Fibroblast of villous mesenchyme (primary cell): Measurements from ENCODE around the gene ESPN. TPM values are rescaled to one million over a fixed set of nuclear protein-coding genes. Genes with fewer than 3 reads are reported as not detected.
"Not testable (repeated sequence)": the region's sequence is repeated elsewhere in the genome, so short reads cannot be mapped to it uniquely, and the experiment has no call there.

Experiments
- DNase-seq: peaks from one replicate; pipeline ENCODE4 v3.0.0-alpha.2; 2010; ENCODE audit warnings: low read depth
- H3K4me3 ChIP-seq: 2 replicates; pipeline ENCODE4 v1.5.1; 2011; ENCODE audit warnings: low read depth, mild to moderate bottlenecking, low read length
- total RNA-seq: library from RNA; depleted of rRNA; stranded (reverse); fragments of >200 nt; gene quantifications from 2 replicates; pipeline ENCODE4 v1.2.3, GENCODE V29; 2012
- TF ChIP-seq, protein P1 (sequence below): IDR thresholded peaks from 2 replicates; pipeline ENCODE4 v1.5.1; 2012; ENCODE audit warnings: low read depth, mild to moderate bottlenecking, low read length; ENCODE audit not compliant: insufficient read depth

ESPN gene
- total RNA-seq, 1 donor = not detected

DNA sequence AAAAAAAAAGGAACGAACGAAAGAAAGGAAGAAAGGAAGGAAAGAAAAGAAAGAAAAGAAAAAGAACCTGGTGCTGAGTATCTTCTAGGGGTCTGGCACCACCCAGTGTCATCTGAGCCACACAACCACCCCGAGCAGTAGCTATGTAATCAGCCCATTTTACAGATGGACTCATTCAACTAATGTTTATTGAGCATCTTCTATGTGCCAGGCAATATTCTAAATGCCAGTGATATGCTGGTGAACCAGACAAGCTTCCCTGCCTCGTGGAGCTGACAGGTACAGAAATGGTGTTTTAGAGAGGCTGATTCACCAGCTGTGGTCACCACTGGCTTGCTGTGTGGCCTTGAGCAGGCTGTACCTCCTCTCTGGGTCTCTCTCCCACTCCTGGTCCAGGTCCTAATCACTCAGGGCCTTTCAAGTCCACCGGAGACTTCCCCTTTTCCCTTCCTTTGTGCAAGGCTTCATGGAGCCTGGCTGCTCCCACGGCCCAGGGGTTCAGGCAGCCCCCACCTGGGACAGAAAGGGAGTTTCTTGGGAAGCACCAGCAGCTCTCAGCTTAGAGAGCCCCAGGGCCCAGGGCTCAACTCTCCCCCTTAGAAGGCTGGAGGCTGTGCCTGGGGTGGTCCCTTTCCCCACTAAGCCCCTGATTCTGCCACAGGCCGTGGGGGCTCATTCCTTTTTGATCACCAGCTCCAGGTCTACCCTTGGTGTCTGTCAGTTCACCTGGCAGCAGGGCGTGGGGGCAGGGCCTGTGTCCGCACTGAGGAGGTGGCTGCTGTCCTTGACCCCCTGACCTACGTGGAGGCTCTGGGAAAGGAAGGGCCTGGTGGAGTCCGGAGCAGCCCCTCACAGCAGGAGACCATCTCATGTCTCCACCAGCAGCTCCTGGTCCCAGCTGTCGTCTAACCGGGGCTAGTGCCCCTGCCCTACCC, 7.3 kb downstream of the ESPN start:
- DNase-seq, H3K4me3 ChIP-seq: not testable (repeated sequence)

DNA sequence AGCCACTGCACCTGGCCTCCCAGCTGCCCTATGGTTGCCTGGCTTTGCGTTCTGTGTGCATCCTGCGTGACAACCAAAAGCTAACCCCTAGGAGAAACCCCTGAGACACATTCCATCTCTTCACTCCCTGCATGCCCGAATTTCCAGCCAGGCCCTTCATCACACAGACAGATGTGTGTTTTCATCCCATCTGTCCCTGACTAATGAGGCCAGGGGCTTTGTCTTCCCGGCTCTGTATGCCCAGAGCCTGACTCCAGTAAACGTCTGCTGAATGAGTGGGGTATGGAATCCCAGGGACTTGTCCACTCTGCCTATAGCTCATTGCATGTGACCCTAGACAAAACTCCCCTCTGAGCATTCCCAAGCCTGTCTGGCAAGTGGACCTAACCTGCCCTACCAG, 9.6 kb downstream of the ESPN start:
- TF ChIP-seq, protein P1, sequence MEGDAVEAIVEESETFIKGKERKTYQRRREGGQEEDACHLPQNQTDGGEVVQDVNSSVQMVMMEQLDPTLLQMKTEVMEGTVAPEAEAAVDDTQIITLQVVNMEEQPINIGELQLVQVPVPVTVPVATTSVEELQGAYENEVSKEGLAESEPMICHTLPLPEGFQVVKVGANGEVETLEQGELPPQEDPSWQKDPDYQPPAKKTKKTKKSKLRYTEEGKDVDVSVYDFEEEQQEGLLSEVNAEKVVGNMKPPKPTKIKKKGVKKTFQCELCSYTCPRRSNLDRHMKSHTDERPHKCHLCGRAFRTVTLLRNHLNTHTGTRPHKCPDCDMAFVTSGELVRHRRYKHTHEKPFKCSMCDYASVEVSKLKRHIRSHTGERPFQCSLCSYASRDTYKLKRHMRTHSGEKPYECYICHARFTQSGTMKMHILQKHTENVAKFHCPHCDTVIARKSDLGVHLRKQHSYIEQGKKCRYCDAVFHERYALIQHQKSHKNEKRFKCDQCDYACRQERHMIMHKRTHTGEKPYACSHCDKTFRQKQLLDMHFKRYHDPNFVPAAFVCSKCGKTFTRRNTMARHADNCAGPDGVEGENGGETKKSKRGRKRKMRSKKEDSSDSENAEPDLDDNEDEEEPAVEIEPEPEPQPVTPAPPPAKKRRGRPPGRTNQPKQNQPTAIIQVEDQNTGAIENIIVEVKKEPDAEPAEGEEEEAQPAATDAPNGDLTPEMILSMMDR = no peak
- no peak for DNase-seq
- no peak overlapping the region for H3K4me3 ChIP-seq

DNA sequence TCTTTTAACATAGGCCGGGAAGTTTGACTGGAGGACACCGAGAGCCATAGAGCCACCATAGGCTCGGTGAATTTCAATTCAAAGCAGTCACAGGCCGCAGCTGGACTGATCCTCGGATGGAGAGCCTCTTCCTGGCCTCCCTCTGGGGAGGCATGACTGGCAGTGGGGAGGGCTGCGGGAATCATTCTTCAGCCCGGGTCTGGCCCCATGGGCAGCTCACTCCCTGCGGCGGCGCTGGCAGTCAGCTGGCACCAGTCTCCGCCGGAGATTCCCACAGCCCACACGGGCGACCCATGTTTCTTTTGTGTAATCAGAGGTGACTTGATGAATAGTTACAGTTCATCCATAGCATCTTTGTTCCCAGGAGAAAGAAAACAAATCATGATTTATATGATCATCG, 10.6 kb downstream of the ESPN start:
- TF ChIP-seq, protein P1 = no peak
- no peak for DNase-seq
- H3K4me3 ChIP-seq = no peak overlapping the region

DNA sequence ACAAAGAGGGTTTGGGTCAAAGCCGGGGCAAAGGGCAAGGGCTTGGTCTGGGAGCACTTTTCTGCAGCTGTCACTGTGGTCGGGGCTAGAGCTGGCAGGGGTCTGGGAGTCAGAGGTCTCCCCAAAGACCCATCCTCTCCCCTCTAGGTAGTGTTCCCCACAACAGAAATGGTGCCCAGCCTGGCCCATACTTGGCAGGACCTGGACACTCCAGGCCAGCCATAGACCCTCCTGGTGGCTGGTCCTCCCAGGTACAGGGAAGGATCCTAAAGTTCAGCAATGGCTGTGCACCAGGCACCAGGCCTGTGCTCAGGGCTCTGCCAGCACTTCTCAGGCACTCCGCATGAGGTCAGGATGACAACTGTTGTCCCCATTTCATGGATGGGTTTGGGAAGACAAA, 11.0 kb downstream of the ESPN start:
- TF ChIP-seq, protein P1 = no peak
- no peak overlapping the region for H3K4me3 ChIP-seq
- DNase-seq = no peak

DNA sequence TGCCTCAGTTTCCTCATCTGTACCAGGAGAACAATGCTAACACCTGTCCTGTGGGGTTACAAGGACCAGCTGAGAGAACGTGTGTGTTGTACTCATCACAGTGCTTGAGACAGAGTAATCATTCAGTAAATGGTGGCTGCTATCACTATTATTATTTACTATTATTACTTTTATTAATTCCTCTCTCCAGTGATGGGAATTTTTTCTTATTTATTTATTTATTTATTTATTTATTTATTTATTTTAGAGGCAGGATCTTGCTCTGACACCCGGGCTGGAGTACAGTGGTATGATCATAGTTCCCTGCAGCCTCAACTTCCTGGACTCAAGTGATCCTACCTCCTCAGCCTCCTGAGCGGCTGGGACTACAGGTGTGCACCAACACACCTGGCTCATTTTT, 11.7 kb downstream of the ESPN start:
- not testable (repeated sequence) for DNase-seq, H3K4me3 ChIP-seq

DNA sequence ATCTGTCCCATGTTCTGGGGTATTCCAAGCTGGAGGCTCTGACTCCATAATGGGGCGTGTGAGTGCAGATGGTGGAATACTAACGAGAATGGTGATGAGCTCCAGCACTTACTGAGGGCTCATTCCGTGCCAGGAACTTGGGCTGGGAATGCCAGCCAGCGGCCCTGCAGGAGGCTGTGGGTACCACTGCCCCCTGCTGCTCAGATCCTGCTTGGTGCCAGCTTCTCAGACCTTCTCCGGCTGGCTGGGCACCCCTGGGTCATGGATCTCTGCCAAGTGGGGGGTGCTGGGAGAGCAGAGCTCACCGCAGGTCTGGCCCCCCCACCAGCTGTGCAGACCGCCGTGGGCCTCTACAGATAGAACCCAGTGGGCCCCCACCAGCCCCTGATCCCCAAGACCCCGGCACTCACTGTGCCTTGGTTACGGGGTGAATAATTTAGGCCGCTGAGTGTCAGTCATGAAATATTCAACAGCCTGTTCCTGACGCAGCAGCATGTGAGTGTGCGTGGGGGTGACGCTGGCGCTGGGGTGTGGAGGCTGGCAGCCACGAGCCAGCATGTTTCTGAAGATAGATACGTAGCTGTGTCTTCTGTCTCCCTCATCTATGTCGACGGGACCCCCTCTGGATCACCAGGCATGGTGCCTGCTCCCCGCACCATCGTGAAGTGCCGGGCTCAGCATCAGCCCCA, 12.6 kb downstream of the ESPN start:
- H3K4me3 ChIP-seq, DNase-seq: not testable (repeated sequence)
- TF ChIP-seq, protein P1 = peak; percentile 3

DNA sequence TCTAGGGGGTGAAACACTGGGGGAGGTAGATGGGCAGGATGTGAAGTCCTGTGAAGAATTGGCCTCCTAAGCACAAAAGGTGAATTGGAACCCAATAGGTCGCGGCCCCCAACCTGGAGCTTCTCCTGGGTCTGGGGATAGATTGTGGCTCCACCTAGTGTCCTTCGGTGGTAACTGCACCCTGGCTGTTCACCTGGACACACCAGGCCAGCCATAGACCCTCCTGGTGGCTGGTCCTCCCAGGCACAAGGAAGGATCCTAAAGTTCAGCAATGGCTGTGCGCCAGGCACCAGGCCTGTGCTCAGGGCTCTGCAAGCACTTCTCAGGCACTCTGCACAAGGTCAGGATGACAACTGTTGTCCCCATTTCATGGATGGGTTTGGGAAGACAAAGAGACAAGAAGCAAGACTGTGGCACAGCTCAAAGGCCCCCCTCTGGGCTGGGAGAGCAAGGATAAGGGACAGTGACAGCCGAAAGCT, 13.5 kb downstream of the ESPN start:
- H3K4me3 ChIP-seq = no peak overlapping the region
- TF ChIP-seq, protein P1 = peak; percentile 87
- peak; percentile 52 for DNase-seq
